ENCODE results near the gene CCDC197. TPM values are rescaled to one million over a fixed set of nuclear protein-coding genes. Genes with fewer than 3 reads are reported as not detected.

The CCDC197 gene
- total RNA-seq, 1 experiment from 2014 or later = not detected

- Histone ChIP-seq H3K4me3 (ENCODE audit: low read length) (no peak overlapping the region), H3K9me2 (replicated peaks; ENCODE audit: insufficient read depth, low read length) (no peaks in the 10 kb centered on the region), H3K9me3 (ENCODE audit: low read length) (no peaks in the 10 kb centered on the region), H2AFZ (ENCODE audit: low read length) (no peak overlapping the region), H3K36me3 (ENCODE audit: insufficient read depth, low read length) (no peaks in the 10 kb centered on the region), H3K4me2 (ENCODE audit: low read depth, low read length, poor library complexity, severe bottlenecking) (no peak overlapping the region), H3K9ac (ENCODE audit: low read length) (no peak overlapping the region), H3K79me2 (ENCODE audit: low read length) (no peaks in the 10 kb centered on the region), H3K4me1 (ENCODE audit: low read length) (no peaks in the 10 kb centered on the region), H4K20me1 (ENCODE audit: insufficient read depth, low read depth, low read length) (no peaks in the 10 kb centered on the region), H3K27me3 (ENCODE audit: low read length) (no peaks in the 10 kb centered on the region), H3K27ac (ENCODE audit: low read length) (no peak overlapping the region)
- no peak for DNase-seq
These were observed 27.4 kb downstream of the CCDC197 start for GRCh38 chr14:94024549-94024948.

GRCh38 chr14:94025720-94026119 lies 28.6 kb downstream of the CCDC197 start:
- no peak overlapping the region for H2AFZ ChIP-seq (ENCODE audit: low read length)
- H3K9ac ChIP-seq (ENCODE audit: low read length) = no peak overlapping the region

GRCh38 chr14:94026173-94026888 lies 29.2 kb downstream of the CCDC197 start, which contains the start of gene OTUB2:
Gene OTUB2 (plus strand): TSS chr14:94026340. CDS start chr14:94026538, 198 bp downstream.
- H2AFZ ChIP-seq (ENCODE audit: low read length) = no peak within 1 kb of the TSS
- H3K9ac ChIP-seq (ENCODE audit: low read length) = no peak within 1 kb of the TSS
- DNase-seq = peak; percentile 97
- no peaks in the 10 kb centered on the region for H3K27me3 ChIP-seq (ENCODE audit: low read length)
- H3K4me1 ChIP-seq (ENCODE audit: low read length) = no peaks in the 10 kb centered on the region
- no peaks in the 10 kb centered on the region for H3K9me2 ChIP-seq (replicated peaks; ENCODE audit: insufficient read depth, low read length)
- no peak within 1 kb of the TSS for H3K4me3 ChIP-seq (ENCODE audit: low read length)
- H3K36me3 ChIP-seq (ENCODE audit: insufficient read depth, low read length) = no peaks in the 10 kb centered on the region
- H4K20me1 ChIP-seq (ENCODE audit: insufficient read depth, low read depth, low read length) = no peaks in the 10 kb centered on the region
- no peak within 1 kb of the TSS for H3K27ac ChIP-seq (ENCODE audit: low read length)
- H3K4me2 ChIP-seq (ENCODE audit: low read depth, low read length, poor library complexity, severe bottlenecking) = no peak within 1 kb of the TSS
- H3K79me2 ChIP-seq (ENCODE audit: low read length) = no peaks in the 10 kb centered on the region
- H3K9me3 ChIP-seq (ENCODE audit: low read length) = no peaks in the 10 kb centered on the region

More at GRCh38 chr14:94025720-94026119, 28.6 kb downstream of the CCDC197 start:
- no peaks in the 10 kb centered on the region for H3K27me3 ChIP-seq (ENCODE audit: low read length)
- no peaks in the 10 kb centered on the region for H3K9me2 ChIP-seq (replicated peaks; ENCODE audit: insufficient read depth, low read length)
- H3K27ac ChIP-seq (ENCODE audit: low read length) = no peak overlapping the region
- no peaks in the 10 kb centered on the region for H3K9me3 ChIP-seq (ENCODE audit: low read length)
- H3K36me3 ChIP-seq (ENCODE audit: insufficient read depth, low read length) = no peaks in the 10 kb centered on the region
- H3K4me1 ChIP-seq (ENCODE audit: low read length) = no peaks in the 10 kb centered on the region
- no peaks in the 10 kb centered on the region for H3K79me2 ChIP-seq (ENCODE audit: low read length)
- H3K4me2 ChIP-seq (ENCODE audit: low read depth, low read length, poor library complexity, severe bottlenecking) = no peak overlapping the region
- DNase-seq = no peak
- no peaks in the 10 kb centered on the region for H4K20me1 ChIP-seq (ENCODE audit: insufficient read depth, low read depth, low read length)
- no peak overlapping the region for H3K4me3 ChIP-seq (ENCODE audit: low read length)

- Histone ChIP-seq H3K79me2 (ENCODE audit: low read length) (no peaks in the 10 kb centered on the region), H3K27me3 (ENCODE audit: low read length) (no peaks in the 10 kb centered on the region), H3K4me3 (ENCODE audit: low read length) (no peak overlapping the region), H3K9me3 (ENCODE audit: low read length) (no peaks in the 10 kb centered on the region), H3K4me1 (ENCODE audit: low read length) (no peaks in the 10 kb centered on the region), H3K9me2 (replicated peaks; ENCODE audit: insufficient read depth, low read length) (no peaks in the 10 kb centered on the region), H3K27ac (ENCODE audit: low read length) (no peak overlapping the region), H3K4me2 (ENCODE audit: low read depth, low read length, poor library complexity, severe bottlenecking) (no peak overlapping the region), H3K36me3 (ENCODE audit: insufficient read depth, low read length) (no peaks in the 10 kb centered on the region), H4K20me1 (ENCODE audit: insufficient read depth, low read depth, low read length) (no peaks in the 10 kb centered on the region), H3K9ac (ENCODE audit: low read length) (no peak overlapping the region), H2AFZ (ENCODE audit: low read length) (no peak overlapping the region)
- DNase-seq = no peak
These were observed 29.9 kb downstream of the CCDC197 start for GRCh38 chr14:94026889-94027469.

- Histone ChIP-seq H3K9me3 (ENCODE audit: low read length) (no peaks in the 10 kb centered on the region), H4K20me1 (ENCODE audit: insufficient read depth, low read depth, low read length) (no peaks in the 10 kb centered on the region), H3K4me1 (ENCODE audit: low read length) (no peaks in the 10 kb centered on the region), H3K4me2 (ENCODE audit: low read depth, low read length, poor library complexity, severe bottlenecking) (no peak overlapping the region), H3K27ac (ENCODE audit: low read length) (no peak overlapping the region), H3K9me2 (replicated peaks; ENCODE audit: insufficient read depth, low read length) (no peaks in the 10 kb centered on the region), H3K79me2 (ENCODE audit: low read length) (no peaks in the 10 kb centered on the region), H3K9ac (ENCODE audit: low read length) (no peak overlapping the region), H2AFZ (ENCODE audit: low read length) (no peak overlapping the region), H3K27me3 (ENCODE audit: low read length) (no peaks in the 10 kb centered on the region), H3K36me3 (ENCODE audit: insufficient read depth, low read length) (no peaks in the 10 kb centered on the region), H3K4me3 (ENCODE audit: low read length) (no peak overlapping the region)
- no peak for DNase-seq
These were observed 30.7 kb downstream of the CCDC197 start for GRCh38 chr14:94027566-94028449.

- Histone ChIP-seq H4K20me1 (ENCODE audit: insufficient read depth, low read depth, low read length) (no peaks in the 10 kb centered on the region), H3K9ac (ENCODE audit: low read length) (no peak overlapping the region), H3K36me3 (ENCODE audit: insufficient read depth, low read length) (no peaks in the 10 kb centered on the region), H3K4me1 (ENCODE audit: low read length) (no peaks in the 10 kb centered on the region), H3K27me3 (ENCODE audit: low read length) (no peaks in the 10 kb centered on the region), H3K4me2 (ENCODE audit: low read depth, low read length, poor library complexity, severe bottlenecking) (no peak overlapping the region), H3K27ac (ENCODE audit: low read length) (no peak overlapping the region), H2AFZ (ENCODE audit: low read length) (no peak overlapping the region), H3K9me2 (replicated peaks; ENCODE audit: insufficient read depth, low read length) (no peaks in the 10 kb centered on the region), H3K4me3 (ENCODE audit: low read length) (no peak overlapping the region), H3K79me2 (ENCODE audit: low read length) (no peaks in the 10 kb centered on the region), H3K9me3 (ENCODE audit: low read length) (no peaks in the 10 kb centered on the region)
- no peak for DNase-seq
These were observed 31.3 kb downstream of the CCDC197 start for GRCh38 chr14:94028450-94028826.

- H3K27me3 ChIP-seq (ENCODE audit: low read length) = no peaks in the 10 kb centered on the region
- no peak for DNase-seq
These were observed 32.2 kb downstream of the CCDC197 start for GRCh38 chr14:94029265-94029664.

GRCh38 chr14:94029671-94030203 lies 32.6 kb downstream of the CCDC197 start:
- H3K9me3 ChIP-seq (ENCODE audit: low read length) = no peaks in the 10 kb centered on the region
- H3K9me2 ChIP-seq (replicated peaks; ENCODE audit: insufficient read depth, low read length) = no peaks in the 10 kb centered on the region
- no peaks in the 10 kb centered on the region for H4K20me1 ChIP-seq (ENCODE audit: insufficient read depth, low read depth, low read length)
- no peak for DNase-seq
- H3K4me3 ChIP-seq (ENCODE audit: low read length) = no peak overlapping the region
- no peak overlapping the region for H3K27ac ChIP-seq (ENCODE audit: low read length)
- no peaks in the 10 kb centered on the region for H3K36me3 ChIP-seq (ENCODE audit: insufficient read depth, low read length)
- H2AFZ ChIP-seq (ENCODE audit: low read length) = no peak overlapping the region
- H3K4me2 ChIP-seq (ENCODE audit: low read depth, low read length, poor library complexity, severe bottlenecking) = no peak overlapping the region
- H3K4me1 ChIP-seq (ENCODE audit: low read length) = no peaks in the 10 kb centered on the region
- no peak overlapping the region for H3K9ac ChIP-seq (ENCODE audit: low read length)
- no peaks in the 10 kb centered on the region for H3K27me3 ChIP-seq (ENCODE audit: low read length)
- no peaks in the 10 kb centered on the region for H3K79me2 ChIP-seq (ENCODE audit: low read length)

More at GRCh38 chr14:94029265-94029664, 32.2 kb downstream of the CCDC197 start:
- H3K9ac ChIP-seq (ENCODE audit: low read length) = no peak overlapping the region
- H2AFZ ChIP-seq (ENCODE audit: low read length) = no peak overlapping the region
- H3K4me3 ChIP-seq (ENCODE audit: low read length) = no peak overlapping the region
- no peaks in the 10 kb centered on the region for H3K4me1 ChIP-seq (ENCODE audit: low read length)
- H4K20me1 ChIP-seq (ENCODE audit: insufficient read depth, low read depth, low read length) = no peaks in the 10 kb centered on the region
- H3K27ac ChIP-seq (ENCODE audit: low read length) = no peak overlapping the region
- no peak overlapping the region for H3K4me2 ChIP-seq (ENCODE audit: low read depth, low read length, poor library complexity, severe bottlenecking)
- no peaks in the 10 kb centered on the region for H3K9me2 ChIP-seq (replicated peaks; ENCODE audit: insufficient read depth, low read length)
- no peaks in the 10 kb centered on the region for H3K9me3 ChIP-seq (ENCODE audit: low read length)
- H3K79me2 ChIP-seq (ENCODE audit: low read length) = no peaks in the 10 kb centered on the region
- H3K36me3 ChIP-seq (ENCODE audit: insufficient read depth, low read length) = no peaks in the 10 kb centered on the region
